Mesendoderm (in vitro differentiated cells): ENCODE measurements around the gene SIAH3.

Source experiments
- DNase-seq: peaks from one replicate; pipeline ENCODE4 v3.0.0; 2013
- H2AK5ac ChIP-seq: 2 replicates; pipeline ENCODE4 v1.6.1; 2013; ENCODE audit warnings: low read length, inconsistent platforms
- H2BK120ac ChIP-seq: 2 replicates; pipeline ENCODE4 v1.6.1; 2013; ENCODE audit warnings: low read depth, mild to moderate bottlenecking, low read length, moderate library complexity, mixed read lengths
- H2BK15ac ChIP-seq: replicated peaks from 2 replicates; pipeline ENCODE4 v1.6.1; 2013; ENCODE audit warnings: low read depth, mild to moderate bottlenecking, moderate library complexity
- H2BK5ac ChIP-seq: 2 replicates; pipeline ENCODE4 v1.6.1; 2013; ENCODE audit warnings: low read length, inconsistent platforms
- H3K18ac ChIP-seq: 2 replicates; pipeline ENCODE4 v1.6.1; 2013; ENCODE audit warnings: mild to moderate bottlenecking, low read length, mixed read lengths
- H3K23ac ChIP-seq: one replicate; pipeline ENCODE4 v1.6.1; 2013; ENCODE audit warnings: low read length
- H3K27ac ChIP-seq: 2 replicates; pipeline ENCODE4 v1.5.1; 2013; ENCODE audit warnings: low read depth, mild to moderate bottlenecking, inconsistent platforms, low read length, moderate library complexity
- H3K27me3 ChIP-seq: 2 replicates; pipeline ENCODE4 v1.6.1; 2013; ENCODE audit warnings: low read length, control low read depth, mild to moderate bottlenecking, inconsistent platforms; ENCODE audit not compliant: insufficient read depth, poor library complexity
- H3K36me3 ChIP-seq: 2 replicates; pipeline ENCODE4 v1.6.1; 2013; ENCODE audit warnings: low read length, inconsistent platforms; ENCODE audit not compliant: control insufficient read depth, insufficient read depth
- H3K4ac ChIP-seq: one replicate; pipeline ENCODE4 v1.6.1; 2013; ENCODE audit warnings: low read depth, mild to moderate bottlenecking, low read length, moderate library complexity
- H3K4me1 ChIP-seq: 2 replicates; pipeline ENCODE4 v1.6.1; 2013; ENCODE audit warnings: low read depth, low read length, inconsistent platforms; ENCODE audit not compliant: control insufficient read depth
- H3K4me2 ChIP-seq: 2 replicates; pipeline ENCODE4 v1.6.1; 2013; ENCODE audit warnings: low read length
- H3K4me3 ChIP-seq: 2 replicates; pipeline ENCODE4 v1.5.1; 2013; ENCODE audit warnings: mild to moderate bottlenecking, low read length
- H3K56ac ChIP-seq: one replicate; pipeline ENCODE4 v1.6.1; 2013; ENCODE audit warnings: low read length
- H3K79me1 ChIP-seq: 2 replicates; pipeline ENCODE4 v1.6.1; 2013; ENCODE audit warnings: low read length, inconsistent platforms
- H3K79me2 ChIP-seq: 2 replicates; pipeline ENCODE4 v1.6.1; 2013; ENCODE audit warnings: mild to moderate bottlenecking, low read length; ENCODE audit not compliant: control insufficient read depth, insufficient read depth
- H3K9ac ChIP-seq: 2 replicates; pipeline ENCODE4 v1.6.1; 2013; ENCODE audit warnings: low read length, inconsistent platforms
- H4K5ac ChIP-seq: one replicate; pipeline ENCODE4 v1.6.1; 2013; ENCODE audit warnings: low read length
- H4K8ac ChIP-seq: one replicate; pipeline ENCODE4 v1.6.1; 2013; ENCODE audit warnings: low read depth, mild to moderate bottlenecking, control low read depth, low read length, moderate library complexity
- WGBS: extraction: QIAGEN DNeasy Blood & Tissue Kit; methylation state at CpG from one replicate; pipeline ENCODE4 v1.1.7; 2013; ENCODE audit warnings: low lambda C conversion rate, missing lambda C conversion rate; ENCODE audit not compliant: insufficient coverage; ENCODE audit errors: extremely low coverage; 5-methylcytosine and 5-hydroxymethylcytosine counted together

SIAH3 gene

DNA sequence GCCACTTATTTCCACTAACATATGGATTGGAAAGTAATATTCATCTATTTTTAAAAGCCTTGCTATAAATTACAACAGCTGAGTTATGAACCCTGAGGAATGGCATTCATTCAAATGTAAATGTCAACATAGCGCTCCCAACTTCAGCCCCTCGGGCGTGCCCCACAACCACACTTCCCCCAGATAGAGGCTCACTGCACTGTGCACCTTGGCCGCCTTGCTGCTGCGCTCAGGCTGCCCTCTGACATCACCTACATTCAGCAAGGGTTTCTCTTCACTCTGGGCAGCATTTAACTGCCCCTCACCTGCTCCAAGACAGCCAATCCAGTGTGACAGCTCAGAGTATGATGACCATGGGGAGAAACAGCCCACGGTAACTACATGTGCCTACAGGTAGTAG, 35.1 kb downstream of the SIAH3 start:
- Histone ChIP-seq H2AK5ac (no peak overlapping the region), H4K5ac (no peak overlapping the region), H2BK5ac (no peak overlapping the region), H3K27me3 (no peaks in the 10 kb centered on the region), H2BK15ac (no peak overlapping the region), H3K4me3 (no peak overlapping the region), H3K9ac (no peak overlapping the region), H3K4me2 (no peak overlapping the region), H3K79me2 (no peaks in the 10 kb centered on the region), H3K18ac (no peak overlapping the region), H3K4me1 (no peaks in the 10 kb centered on the region), H3K27ac (no peak overlapping the region), H3K23ac (no peak overlapping the region), H3K79me1 (no peaks in the 10 kb centered on the region), H3K56ac (no peak overlapping the region), H2BK120ac (no peak overlapping the region), H3K4ac (no peak overlapping the region), H4K8ac (no peak overlapping the region), H3K36me3 (no peaks in the 10 kb centered on the region)
- no peak for DNase-seq
- no CpG with 5 or more reads among the region's 6 CpGs for WGBS

DNA sequence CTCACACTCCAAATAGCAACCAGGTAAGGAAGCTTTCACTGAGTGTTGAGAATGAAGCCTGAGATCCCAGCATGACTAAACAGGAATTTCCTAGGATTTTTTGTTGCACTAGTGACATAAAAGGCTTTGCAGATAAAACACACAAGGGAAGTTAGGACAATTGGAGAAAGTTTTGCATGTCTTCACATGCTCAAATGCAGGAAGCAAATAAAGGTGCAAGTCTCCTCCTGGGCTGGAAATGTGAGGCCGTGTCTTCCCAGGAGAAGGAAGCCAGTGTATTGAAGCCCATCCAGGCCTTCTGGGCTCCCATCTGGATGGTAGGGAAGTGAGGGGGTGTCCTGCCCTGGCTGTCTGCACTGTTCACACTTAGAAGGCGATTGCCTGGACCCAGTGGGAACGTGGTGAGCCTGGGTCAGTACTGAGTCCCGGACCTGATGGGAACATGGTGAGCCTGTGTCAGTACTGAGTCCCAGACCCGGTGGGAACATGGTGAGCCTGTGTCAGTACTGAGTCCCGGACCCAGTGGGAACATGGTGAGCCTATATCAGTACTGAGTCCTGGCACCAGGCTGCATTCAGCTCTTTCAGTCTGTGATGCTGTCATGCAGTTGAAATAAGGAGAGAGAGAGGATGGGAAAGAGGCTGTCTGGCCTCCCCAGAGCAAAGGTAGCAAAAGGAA, 38.7 kb downstream of the SIAH3 start:
- no peak overlapping the region for H3K9ac ChIP-seq
- no peak overlapping the region for H2BK120ac ChIP-seq
- no peak for DNase-seq
- no peaks in the 10 kb centered on the region for H3K4me1 ChIP-seq
- H3K56ac ChIP-seq = no peak overlapping the region
- H3K4me3 ChIP-seq = no peak overlapping the region
- no peak overlapping the region for H2BK15ac ChIP-seq
- no peaks in the 10 kb centered on the region for H3K79me2 ChIP-seq
- H4K5ac ChIP-seq = no peak overlapping the region
- H3K79me1 ChIP-seq = no peaks in the 10 kb centered on the region
- H3K4me2 ChIP-seq = no peak overlapping the region
- H2BK5ac ChIP-seq = no peak overlapping the region
- no peaks in the 10 kb centered on the region for H3K27me3 ChIP-seq
- H3K23ac ChIP-seq = no peak overlapping the region
- no peak overlapping the region for H4K8ac ChIP-seq
- H3K27ac ChIP-seq = no peak overlapping the region
- no CpG with 5 or more reads among the region's 6 CpGs for WGBS
- no peak overlapping the region for H3K18ac ChIP-seq
- no peaks in the 10 kb centered on the region for H3K36me3 ChIP-seq
- H3K4ac ChIP-seq = no peak overlapping the region
- H2AK5ac ChIP-seq = no peak overlapping the region

DNA sequence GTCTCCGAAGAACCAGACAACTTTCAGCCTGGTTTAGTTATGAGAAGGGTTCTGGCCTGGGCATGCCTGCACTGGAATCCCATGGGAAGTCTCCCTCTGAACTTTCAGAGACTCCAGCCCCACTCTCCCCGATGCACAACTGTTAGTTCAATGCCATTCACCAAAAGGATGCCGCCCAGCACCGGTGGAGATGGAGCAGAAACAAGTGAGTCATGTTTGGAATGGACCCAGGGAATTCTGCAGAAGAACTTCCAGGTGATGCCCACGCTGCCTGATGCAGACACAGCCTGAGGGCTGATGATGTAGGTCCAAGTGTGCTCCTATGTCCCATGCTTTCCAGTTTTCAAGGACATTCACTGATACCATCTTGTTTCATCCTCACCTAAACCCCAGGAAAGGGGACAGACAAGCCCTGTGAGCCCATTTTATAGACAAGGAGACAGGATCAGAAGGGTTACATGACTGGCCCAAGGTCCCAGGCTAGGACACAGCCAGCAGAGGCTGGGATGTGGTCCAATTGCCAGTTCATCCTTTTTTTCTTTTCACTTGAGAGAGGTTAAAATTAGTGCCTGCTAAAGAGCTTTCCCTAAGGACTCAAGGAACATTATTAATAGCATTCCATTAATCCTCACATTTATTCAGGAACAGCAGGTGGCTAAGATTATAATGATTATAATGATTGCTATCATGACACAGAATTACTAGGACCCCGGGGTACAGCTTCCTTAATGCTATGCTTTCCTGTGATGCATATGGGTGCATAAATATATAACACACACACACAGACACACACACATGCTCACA, 39.5 kb downstream of the SIAH3 start:
- Histone ChIP-seq H3K4me1 (no peaks in the 10 kb centered on the region), H3K4me2 (no peak overlapping the region), H3K56ac (no peak overlapping the region), H3K18ac (no peak overlapping the region), H3K4ac (no peak overlapping the region), H2AK5ac (no peak overlapping the region), H3K27ac (no peak overlapping the region), H3K23ac (no peak overlapping the region), H2BK5ac (no peak overlapping the region), H3K27me3 (no peaks in the 10 kb centered on the region), H2BK120ac (no peak overlapping the region), H2BK15ac (no peak overlapping the region), H4K8ac (no peak overlapping the region), H3K79me2 (no peaks in the 10 kb centered on the region), H3K36me3 (no peaks in the 10 kb centered on the region), H3K9ac (no peak overlapping the region), H4K5ac (no peak overlapping the region), H3K4me3 (no peak overlapping the region), H3K79me1 (no peaks in the 10 kb centered on the region)
- DNase-seq = no peak
- WGBS = no CpG with 5 or more reads among the region's 6 CpGs

DNA sequence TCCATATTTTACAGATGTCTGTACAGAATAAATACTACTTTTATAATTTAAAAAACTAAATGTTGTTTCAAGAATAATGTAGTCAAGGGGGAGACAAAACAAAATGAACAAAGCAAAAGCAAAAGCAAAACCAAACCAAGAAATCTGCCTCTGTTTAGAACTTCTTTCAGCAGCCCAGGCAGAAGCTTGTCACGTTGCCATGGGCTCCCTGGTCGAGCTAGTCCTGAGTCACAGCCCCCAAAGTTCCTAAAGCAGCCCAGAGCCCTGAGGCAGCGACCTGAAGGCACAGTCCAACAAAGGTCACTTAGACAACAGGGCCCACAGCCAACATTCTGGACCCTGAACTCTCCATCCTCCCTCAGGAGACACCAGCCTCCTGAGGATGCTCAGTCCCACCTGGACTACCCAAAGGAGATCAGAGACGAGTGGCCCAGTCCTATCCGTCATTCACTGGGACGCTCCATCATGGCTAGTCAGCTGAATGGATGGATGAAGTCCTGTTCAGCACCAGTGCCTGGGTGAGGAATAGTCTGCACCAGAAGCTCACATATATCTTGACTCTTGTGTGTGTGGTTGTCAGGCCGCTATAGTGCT, 41.7 kb downstream of the SIAH3 start:
- Histone ChIP-seq H3K4me1 (no peaks in the 10 kb centered on the region), H3K27ac (no peak overlapping the region), H2BK5ac (no peak overlapping the region), H3K9ac (no peak overlapping the region), H3K27me3 (no peaks in the 10 kb centered on the region), H2BK120ac (no peak overlapping the region), H3K23ac (no peak overlapping the region), H4K5ac (no peak overlapping the region), H3K79me1 (no peaks in the 10 kb centered on the region), H3K36me3 (no peaks in the 10 kb centered on the region), H2BK15ac (no peak overlapping the region), H3K18ac (no peak overlapping the region), H3K4me3 (no peak overlapping the region), H3K4ac (no peak overlapping the region), H3K4me2 (no peak overlapping the region), H3K79me2 (no peaks in the 10 kb centered on the region), H4K8ac (no peak overlapping the region), H3K56ac (no peak overlapping the region), H2AK5ac (no peak overlapping the region)
- WGBS = no CpG with 5 or more reads among the region's 7 CpGs
- DNase-seq = no peak

DNA sequence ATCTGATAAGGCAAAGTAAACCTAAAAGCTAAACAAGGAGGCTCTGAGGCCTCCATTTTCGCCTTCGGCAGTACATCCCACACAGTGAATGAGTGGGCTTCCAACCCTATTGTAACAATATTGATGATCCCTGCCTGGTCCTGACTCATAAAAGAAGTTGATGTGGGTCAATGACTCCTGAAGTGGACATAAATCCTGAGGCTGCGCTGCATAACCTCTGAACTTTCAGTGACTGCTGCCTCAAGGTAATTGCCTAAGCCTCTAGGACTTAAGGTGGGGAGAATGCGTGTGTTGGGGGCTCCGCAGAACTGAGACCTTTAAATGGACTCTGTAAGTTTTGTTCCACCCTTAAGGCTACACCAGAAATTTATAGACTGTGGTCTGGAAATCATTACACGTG, 42.6 kb downstream of the SIAH3 start:
- Histone ChIP-seq H4K8ac (no peak overlapping the region), H3K27ac (no peak overlapping the region), H2BK15ac (no peak overlapping the region), H3K23ac (no peak overlapping the region), H2AK5ac (no peak overlapping the region), H3K4ac (no peak overlapping the region), H3K36me3 (no peaks in the 10 kb centered on the region), H3K79me1 (no peaks in the 10 kb centered on the region), H2BK5ac (no peak overlapping the region), H3K4me1 (no peaks in the 10 kb centered on the region), H3K27me3 (no peaks in the 10 kb centered on the region), H3K18ac (no peak overlapping the region), H2BK120ac (no peak overlapping the region), H3K56ac (no peak overlapping the region), H3K9ac (no peak overlapping the region), H4K5ac (no peak overlapping the region), H3K79me2 (no peaks in the 10 kb centered on the region), H3K4me3 (no peak overlapping the region), H3K4me2 (no peak overlapping the region)
- DNase-seq = no peak
- WGBS = no CpG with 5 or more reads among the region's 6 CpGs
